HK-2 (cell line): ENCODE results near the gene RAD51AP1.

Experiments used
- DNase-seq: peaks from one replicate; pipeline ENCODE4 v3.0.0-alpha.2; 2018; ENCODE audit not compliant: unreplicated experiment

The RAD51AP1 gene

GRCh38 chr12:4545195-4545594 is 6.5 kb downstream of the RAD51AP1 start:
- no peak for DNase-seq

GRCh38 chr12:4552191-4552590 is 13.5 kb downstream of the RAD51AP1 start:
- no peak for DNase-seq

- DNase-seq, result no peak
Measured at GRCh38 chr12:4553943-4554342, 15.3 kb downstream of the RAD51AP1 start.

- DNase-seq, result no peak
Measured at GRCh38 chr12:4555804-4556203, 17.1 kb downstream of the RAD51AP1 start.

- no peak for DNase-seq
Measured at GRCh38 chr12:4556735-4557530, 18.2 kb downstream of the RAD51AP1 start.

GRCh38 chr12:4557586-4557985 is 18.9 kb downstream of the RAD51AP1 start:
- DNase-seq, result no peak

GRCh38 chr12:4558171-4558570 is 19.5 kb downstream of the RAD51AP1 start:
- DNase-seq, result no peak

- peak; percentile 64 for DNase-seq
Measured at GRCh38 chr12:4562034-4562657, 23.5 kb downstream of the RAD51AP1 start, which contains the start of gene DYRK4. Gene DYRK4, plus strand, starts transcription at chr12:4562208. Its CDS starts 38 bp downstream, at chr12:4562246.

GRCh38 chr12:4563336-4563735 is 24.6 kb downstream of the RAD51AP1 start:
- DNase-seq, result no peak

GRCh38 chr12:4564818-4565217 is 26.1 kb downstream of the RAD51AP1 start:
- DNase-seq, result no peak

- DNase-seq, result no peak
Measured at GRCh38 chr12:4566474-4566873, 27.8 kb downstream of the RAD51AP1 start.

GRCh38 chr12:4567073-4567881 is 28.6 kb downstream of the RAD51AP1 start:
- no peak for DNase-seq

GRCh38 chr12:4569261-4569660 is 30.6 kb downstream of the RAD51AP1 start:
- no peak for DNase-seq

- no peak for DNase-seq
Measured at GRCh38 chr12:4572680-4573079, 34.0 kb downstream of the RAD51AP1 start.

- no peak for DNase-seq
Measured at GRCh38 chr12:4579305-4580102, 40.8 kb downstream of the RAD51AP1 start.

GRCh38 chr12:4580281-4580688 is 41.6 kb downstream of the RAD51AP1 start:
- no peak for DNase-seq

GRCh38 chr12:4584281-4584680 is 45.6 kb downstream of the RAD51AP1 start:
- DNase-seq, result no peak

- DNase-seq, result no peak
Measured at GRCh38 chr12:4584896-4585295, 46.2 kb downstream of the RAD51AP1 start.

GRCh38 chr12:4586500-4586899 is 47.8 kb downstream of the RAD51AP1 start:
- no peak for DNase-seq

GRCh38 chr12:4587108-4587507 is 48.4 kb downstream of the RAD51AP1 start:
- DNase-seq, result no peak

GRCh38 chr12:4588916-4589315 is 50.2 kb downstream of the RAD51AP1 start:
- DNase-seq, result no peak

- no peak for DNase-seq
Measured at GRCh38 chr12:4589941-4590340, 51.3 kb downstream of the RAD51AP1 start.
